Astrocyte of the hippocampus (primary cell): ENCODE results near the gene LARGE1.
"Not testable (repeated sequence)": the region's sequence is repeated elsewhere in the genome, so short reads cannot be mapped to it uniquely, and the experiment has no call there.

Experiments used
- DNase-seq: peaks from one replicate; pipeline ENCODE4 v3.0.0; 2011; ENCODE audit warnings: low read depth, low spot score

The LARGE1 gene

GRCh38 chr22:33380789-33381530 is 539.3 kb downstream of the LARGE1 start:
- peak; percentile 87 for DNase-seq

GRCh38 chr22:33379836-33380235 is 540.4 kb downstream of the LARGE1 start:
- DNase-seq = no peak

- DNase-seq = no peak
Observed at GRCh38 chr22:33372875-33373274, 547.4 kb downstream of the LARGE1 start.

- not testable (repeated sequence) for DNase-seq
Observed at GRCh38 chr22:33363256-33363655, 557.0 kb downstream of the LARGE1 start.

GRCh38 chr22:33362702-33363101 is 557.6 kb downstream of the LARGE1 start:
- no peak for DNase-seq

GRCh38 chr22:33361581-33361980 is 558.7 kb downstream of the LARGE1 start:
- DNase-seq = no peak

GRCh38 chr22:33357981-33358399 is 562.3 kb downstream of the LARGE1 start:
- DNase-seq = no peak

- DNase-seq = peak; percentile 25
Observed at GRCh38 chr22:33354928-33355327, 565.3 kb downstream of the LARGE1 start.

- no peak for DNase-seq
Observed at GRCh38 chr22:33353502-33353901, 566.8 kb downstream of the LARGE1 start.

GRCh38 chr22:33352768-33353167 is 567.5 kb downstream of the LARGE1 start:
- DNase-seq = no peak

- no peak for DNase-seq
Observed at GRCh38 chr22:33350961-33351360, 569.3 kb downstream of the LARGE1 start.

- DNase-seq = no peak
Observed at GRCh38 chr22:33350491-33350890, 569.8 kb downstream of the LARGE1 start.

- DNase-seq = no peak
Observed at GRCh38 chr22:33347002-33347401, 573.3 kb downstream of the LARGE1 start.

GRCh38 chr22:33341611-33342010 is 578.7 kb downstream of the LARGE1 start:
- no peak for DNase-seq

- DNase-seq = no peak
Observed at GRCh38 chr22:33337524-33337923, 582.8 kb downstream of the LARGE1 start.

- no peak for DNase-seq
Observed at GRCh38 chr22:33335611-33336279, 584.5 kb downstream of the LARGE1 start.

- no peak for DNase-seq
Observed at GRCh38 chr22:33332538-33332937, 587.7 kb downstream of the LARGE1 start.

GRCh38 chr22:33331017-33331416 is 589.3 kb downstream of the LARGE1 start:
- no peak for DNase-seq

GRCh38 chr22:33330534-33330933 is 589.7 kb downstream of the LARGE1 start:
- DNase-seq = no peak

- no peak for DNase-seq
Observed at GRCh38 chr22:33329398-33329797, 590.9 kb downstream of the LARGE1 start.

- DNase-seq = peak; percentile 89
Observed at GRCh38 chr22:33328789-33329296, 591.4 kb downstream of the LARGE1 start.

- peak; percentile 31 for DNase-seq
Observed at GRCh38 chr22:33327348-33327860, 592.9 kb downstream of the LARGE1 start.
